ENCODE results near the gene SLC43A1. TPM values are rescaled to one million over a fixed set of nuclear protein-coding genes. Genes with fewer than 3 reads are reported as not detected.

The SLC43A1 gene
- total RNA-seq, 1 donor from 2014 or later: 12.4 TPM

- Histone ChIP-seq H3K4me1 (peaks cover 12% of the 10 kb centered on the region), H3K27me3 (no peaks in the 10 kb centered on the region), H3K27ac (no peak overlapping the region), H3K9me3 (no peaks in the 10 kb centered on the region), H3K36me3 (no peaks in the 10 kb centered on the region), H3K4me3 (no peak overlapping the region)
- DNase-seq (no peak), ATAC-seq (no peak)
- TF ChIP-seq, protein P1, sequence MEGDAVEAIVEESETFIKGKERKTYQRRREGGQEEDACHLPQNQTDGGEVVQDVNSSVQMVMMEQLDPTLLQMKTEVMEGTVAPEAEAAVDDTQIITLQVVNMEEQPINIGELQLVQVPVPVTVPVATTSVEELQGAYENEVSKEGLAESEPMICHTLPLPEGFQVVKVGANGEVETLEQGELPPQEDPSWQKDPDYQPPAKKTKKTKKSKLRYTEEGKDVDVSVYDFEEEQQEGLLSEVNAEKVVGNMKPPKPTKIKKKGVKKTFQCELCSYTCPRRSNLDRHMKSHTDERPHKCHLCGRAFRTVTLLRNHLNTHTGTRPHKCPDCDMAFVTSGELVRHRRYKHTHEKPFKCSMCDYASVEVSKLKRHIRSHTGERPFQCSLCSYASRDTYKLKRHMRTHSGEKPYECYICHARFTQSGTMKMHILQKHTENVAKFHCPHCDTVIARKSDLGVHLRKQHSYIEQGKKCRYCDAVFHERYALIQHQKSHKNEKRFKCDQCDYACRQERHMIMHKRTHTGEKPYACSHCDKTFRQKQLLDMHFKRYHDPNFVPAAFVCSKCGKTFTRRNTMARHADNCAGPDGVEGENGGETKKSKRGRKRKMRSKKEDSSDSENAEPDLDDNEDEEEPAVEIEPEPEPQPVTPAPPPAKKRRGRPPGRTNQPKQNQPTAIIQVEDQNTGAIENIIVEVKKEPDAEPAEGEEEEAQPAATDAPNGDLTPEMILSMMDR (IDR thresholded peaks at IDR 0.05): no peak
- intact Hi-C loops (cut with DNase I): no loop called here
Observed at GRCh38 chr11:57475191-57475590, 40.3 kb downstream of the SLC43A1 start.

DNA sequence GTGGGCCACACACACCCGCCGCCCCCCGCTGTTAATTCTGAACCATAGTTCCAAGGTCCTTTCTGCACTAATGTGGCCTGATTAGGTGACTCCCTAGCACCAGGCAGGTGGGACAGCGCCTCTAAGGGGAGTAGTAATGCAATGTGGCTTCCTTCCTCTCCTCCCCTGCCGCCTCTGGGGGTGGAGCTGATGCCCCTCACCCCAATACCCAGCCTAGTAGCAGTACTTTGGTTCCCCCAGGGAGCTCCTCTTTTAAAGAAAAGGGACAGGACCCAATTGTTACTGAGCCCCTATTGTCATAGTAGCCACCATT is 40.7 kb downstream of the SLC43A1 start:
- no peaks in the 10 kb centered on the region for H3K9me3 ChIP-seq
- H3K4me3 ChIP-seq: no peak overlapping the region
- H3K27ac ChIP-seq: no peak overlapping the region
- no peaks in the 10 kb centered on the region for H3K36me3 ChIP-seq
- TF ChIP-seq, protein P1 (IDR thresholded peaks at IDR 0.05): no peak
- intact Hi-C loops (cut with DNase I): no loop called here
- no peak for ATAC-seq
- no peak for DNase-seq
- peaks cover 12% of the 10 kb centered on the region for H3K4me1 ChIP-seq
- H3K27me3 ChIP-seq: no peaks in the 10 kb centered on the region

GRCh38 chr11:57474017-57474802 is 41.3 kb downstream of the SLC43A1 start:
- no peak for ATAC-seq
- intact Hi-C loops (cut with DNase I): no loop called here
- Histone ChIP-seq H3K36me3 (no peaks in the 10 kb centered on the region), H3K4me3 (no peak overlapping the region), H3K9me3 (no peaks in the 10 kb centered on the region), H3K27me3 (no peaks in the 10 kb centered on the region), H3K27ac (no peak overlapping the region), H3K4me1 (peaks cover 12% of the 10 kb centered on the region)
- DNase-seq: no peak
- TF ChIP-seq, protein P1 (IDR thresholded peaks at IDR 0.05): no peak

- peaks cover 12% of the 10 kb centered on the region for H3K4me1 ChIP-seq
- H3K27me3 ChIP-seq: no peaks in the 10 kb centered on the region
- intact Hi-C loops (cut with DNase I): no loop called here
- ATAC-seq (no peak), DNase-seq (no peak)
- TF ChIP-seq, protein P1 (IDR thresholded peaks at IDR 0.05): no peak
- H3K36me3 ChIP-seq: no peaks in the 10 kb centered on the region
- H3K27ac ChIP-seq: no peak overlapping the region
- no peak overlapping the region for H3K4me3 ChIP-seq
- no peaks in the 10 kb centered on the region for H3K9me3 ChIP-seq
Observed at GRCh38 chr11:57473285-57473841, 42.1 kb downstream of the SLC43A1 start.

DNA sequence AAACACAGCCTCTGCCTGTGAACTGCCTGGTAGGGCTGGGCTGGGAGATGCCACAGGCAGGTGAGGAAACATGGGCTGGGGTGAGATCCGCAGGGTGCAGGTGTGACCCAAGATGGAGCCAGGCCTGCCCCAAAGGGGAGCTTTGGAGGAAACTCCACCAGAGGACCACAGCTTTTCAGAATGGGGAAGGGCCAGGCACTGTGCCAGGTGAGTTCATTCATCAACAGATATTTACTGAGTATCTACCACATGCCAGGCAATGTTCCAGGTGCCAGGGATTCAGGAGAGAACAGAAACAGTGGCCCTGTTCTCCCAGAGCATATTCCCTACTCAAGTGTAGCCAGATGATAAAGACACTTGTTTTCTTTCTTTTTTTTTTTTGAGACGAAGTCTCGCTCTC is 44.0 kb downstream of the SLC43A1 start:
- Histone ChIP-seq H3K9me3 (no peaks in the 10 kb centered on the region), H3K27me3 (no peaks in the 10 kb centered on the region), H3K27ac (no peak overlapping the region), H3K36me3 (no peaks in the 10 kb centered on the region), H3K4me3 (no peak overlapping the region), H3K4me1 (peaks cover 6% of the 10 kb centered on the region)
- intact Hi-C loops (cut with DNase I): no loop called here
- TF ChIP-seq, protein P1 (IDR thresholded peaks at IDR 0.05): no peak
- DNase-seq (no peak), ATAC-seq (no peak)

Data from upper lobe of right lung (tissue), 1 donor.